GM23338 (cell line): ENCODE measurements around the gene CCDC57. TPM values are rescaled to one million over a fixed set of nuclear protein-coding genes. Genes with fewer than 3 reads are reported as not detected.

Experiments used
- ATAC-seq: fragments of 200-7000 bp; cut with Tn5 transposase; 3 replicates; pipeline ENCODE4 v1.9.1; 2020
- DNase-seq: peaks from one replicate; pipeline ENCODE4 v3.0.0-alpha.2; 2015; ENCODE audit warnings: low spot score
- H2AFZ ChIP-seq: fragments of 200-600 bp; sonication (generic); 2 replicates; pipeline ENCODE4 v1.8.0; 2016; ENCODE audit warnings: antibody characterized with exemption, mild to moderate bottlenecking, moderate library complexity
- H3F3A ChIP-seq: fragments of 200-600 bp; sonication (generic); replicated peaks from 2 replicates; pipeline ENCODE4 v1.8.0; 2017; ENCODE audit warnings: antibody characterized with exemption, mixed run types, low read depth
- H3K27ac ChIP-seq: fragments of 200-600 bp; sonication (generic); 2 replicates; pipeline ENCODE4 v1.6.1; 2016; ENCODE audit warnings: low read depth
- H3K27me3 ChIP-seq: fragments of 200-600 bp; sonication (generic); 2 replicates; pipeline ENCODE4 v1.8.0; 2016; ENCODE audit warnings: mild to moderate bottlenecking, mixed run types, moderate library complexity; ENCODE audit not compliant: insufficient read depth
- H3K36me3 ChIP-seq: fragments of 200-600 bp; sonication (generic); 2 replicates; pipeline ENCODE4 v1.8.0; 2016; ENCODE audit warnings: mild to moderate bottlenecking; ENCODE audit not compliant: insufficient read depth
- H3K4me1 ChIP-seq: fragments of 200-600 bp; sonication (generic); 2 replicates; pipeline ENCODE4 v1.8.0; 2016; ENCODE audit warnings: mild to moderate bottlenecking, moderate library complexity; ENCODE audit not compliant: insufficient read depth
- H3K4me2 ChIP-seq: fragments of 200-600 bp; sonication (generic); 2 replicates; pipeline ENCODE4 v1.7.1; 2017; ENCODE audit warnings: mixed run types
- H3K4me3 ChIP-seq: fragments of 200-600 bp; sonication (generic); 2 replicates; pipeline ENCODE4 v1.6.1; 2016; ENCODE audit warnings: mixed run types
- H3K79me2 ChIP-seq: fragments of 200-600 bp; sonication (generic); replicated peaks from 2 replicates; pipeline ENCODE4 v1.8.0; 2017; ENCODE audit warnings: mild to moderate bottlenecking; ENCODE audit not compliant: insufficient read depth
- H3K9me2 ChIP-seq: fragments of 200-600 bp; sonication (generic); 2 replicates; pipeline ENCODE4 v1.8.0; 2017; ENCODE audit not compliant: insufficient read depth
- H4K20me1 ChIP-seq: fragments of 200-600 bp; sonication (generic); replicated peaks from 2 replicates; pipeline ENCODE4 v1.8.0; 2017; ENCODE audit warnings: mild to moderate bottlenecking; ENCODE audit not compliant: insufficient read depth
- H3K27ac Mint-ChIP-seq: 2 replicates; pipeline ENCODE4 v1.8.0; 2020; ENCODE audit warnings: inconsistent platforms, mild to moderate bottlenecking, moderate library complexity, mixed read lengths
- H3K27me3 Mint-ChIP-seq: 3 replicates; pipeline ENCODE4 v1.8.0; 2022; ENCODE audit warnings: low read depth, mild to moderate bottlenecking, moderate library complexity, mixed read lengths, inconsistent platforms; ENCODE audit not compliant: insufficient read depth, poor library complexity
- H3K36me3 Mint-ChIP-seq: 3 replicates; pipeline ENCODE4 v1.8.0; 2021; ENCODE audit warnings: low read depth, mild to moderate bottlenecking, inconsistent platforms, moderate library complexity, mixed read lengths
- H3K4me1 Mint-ChIP-seq: 3 replicates; pipeline ENCODE4 v1.8.0; 2020; ENCODE audit warnings: mild to moderate bottlenecking, inconsistent platforms, mixed read lengths
- H3K4me3 Mint-ChIP-seq: 3 replicates; pipeline ENCODE4 v1.8.0; 2021; ENCODE audit warnings: moderate library complexity, mild to moderate bottlenecking, inconsistent platforms, mixed read lengths
- H3K9me3 Mint-ChIP-seq: 3 replicates; pipeline ENCODE4 v1.8.0; 2020; ENCODE audit warnings: moderate library complexity, mild to moderate bottlenecking, inconsistent platforms, mixed read lengths
- CREB1 ChIP-seq: fragments of 250-450 bp; sonication (Bioruptor Pico); IDR thresholded peaks from 2 replicates; pipeline ENCODE4 v1.5.0; 2020; ENCODE audit warnings: low read depth, mild to moderate bottlenecking, moderate library complexity
- CTCF ChIP-seq, 2 experiments: fragments of 200-600 bp in 1 of 2; sonication (generic) in 1 of 2; conservative IDR thresholded peaks; 2 replicates each; pipeline versions ENCODE4 v1.5.1 to v1.6.1; 2016 to 2017; ENCODE audit warnings: antibody characterized with exemption in 2 of 2, low read depth in 2 of 2, mild to moderate bottlenecking in 2 of 2, moderate library complexity in 1 of 2
- ETS1 ChIP-seq: IDR thresholded peaks from 2 replicates; pipeline ENCODE4 v1.6.1; 2016; ENCODE audit warnings: antibody characterized with exemption
- EZH2phosphoT487 ChIP-seq: fragments of 200-600 bp; sonication (generic); IDR thresholded peaks from one replicate; pipeline ENCODE4 v1.8.1; 2018; ENCODE audit warnings: antibody characterized with exemption; ENCODE audit not compliant: unreplicated experiment
- REST ChIP-seq: IDR thresholded peaks from one replicate; pipeline ENCODE4 v1.6.1; 2018; ENCODE audit warnings: antibody characterized with exemption; ENCODE audit not compliant: unreplicated experiment
- STAT1 ChIP-seq: IDR thresholded peaks from one replicate; pipeline ENCODE4 v1.6.1; 2016; ENCODE audit warnings: antibody characterized with exemption; ENCODE audit not compliant: unreplicated experiment
- ZNF114 ChIP-seq: fragments of 250-450 bp; sonication (Bioruptor Pico); IDR thresholded peaks from 2 replicates; pipeline ENCODE4 v1.5.0; 2020; ENCODE audit warnings: mild to moderate bottlenecking, moderate library complexity
- ZNF331 ChIP-seq: fragments of 250-450 bp; sonication (Bioruptor Pico); IDR thresholded peaks from 2 replicates; pipeline ENCODE4 v1.5.0; 2020; ENCODE audit warnings: low read depth, mild to moderate bottlenecking, moderate library complexity
- ZNF462 ChIP-seq: fragments of 250-450 bp; sonication (Bioruptor Pico); IDR thresholded peaks from 2 replicates; pipeline ENCODE4 v1.5.0; 2020; ENCODE audit warnings: mild to moderate bottlenecking, moderate library complexity
- polyA plus RNA-seq: library from polyadenylated mRNA; unstranded; fragments of >200 nt; fragmentation: Nextera tagmentation; extraction: Ambion mirVana; gene quantifications from 2 replicates; pipeline ENCODE4 v1.2.1, GENCODE V29; 2016
- total RNA-seq: library from RNA; depleted of rRNA; stranded (reverse); fragments of >200 nt; shearing (Covaris generic); gene quantifications from 2 replicates; pipeline ENCODE4 v1.2.3, GENCODE V29; 2014

The CCDC57 gene
- total and polyA plus RNA-seq, 2 experiments from 2014 or later, result 7.0 to 16.3 TPM

GRCh38 chr17:82113941-82114340, 98.7 kb downstream of the CCDC57 start:
- Histone ChIP-seq H3K4me2 (no peak overlapping the region), H3K4me3 (no peak overlapping the region), H3K4me1 (no peaks in the 10 kb centered on the region), H3F3A (no peaks in the 10 kb centered on the region), H4K20me1 (no peaks in the 10 kb centered on the region; the same call in 1 of the 2 replicates), H3K36me3 (no peaks in the 10 kb centered on the region), H3K27me3 (0 out of 2 replicates have a peak, but pooled peaks cover 3% of the 10 kb centered on the region), H2AFZ (no peak overlapping the region), H3K79me2 (no peaks in the 10 kb centered on the region), H3K27ac (no peak overlapping the region), H3K9me2 (no peaks in the 10 kb centered on the region)
- Mint-ChIP-seq H3K36me3 (no peaks in the 10 kb centered on the region; the same call in 2 of the 3 replicates), H3K4me3 (no peak overlapping the region), H3K9me3 (peaks cover under 1% of the 10 kb centered on the region; the same call in 2 of the 3 replicates), H3K27me3 (peaks cover 18% of the 10 kb centered on the region), H3K27ac (no peak overlapping the region), H3K4me1 (peaks cover 15% of the 10 kb centered on the region)
- no peak for DNase-seq
- no peak for TF ChIP-seq REST
- no peak for TF ChIP-seq ETS1
- TF ChIP-seq ZNF114 (CRISPR knock-in tag), result no peak
- TF ChIP-seq STAT1, result no peak
- no peak for TF ChIP-seq ZNF462
- no peak for TF ChIP-seq CREB1
- TF ChIP-seq ZNF331 (CRISPR knock-in tag), result no peak
- no peak for TF ChIP-seq EZH2phosphoT487
- no peak for TF ChIP-seq CTCF (conservative IDR thresholded peaks at IDR 0.05; ENCODE audit: low read depth in 2 of 2)
- no peak for ATAC-seq
